ENCODE results near the gene PPP4R2. TPM values are rescaled to one million over a fixed set of nuclear protein-coding genes. Genes with fewer than 3 reads are reported as not detected.

The PPP4R2 gene
- total RNA-seq, 1 experiment from 2014 or later, result 62.7 TPM

GRCh38 chr3:72959336-72959735, 37.3 kb upstream of the PPP4R2 start:
- BruUV-seq (replicated peaks), result no TSS peak
- H3K4me2 ChIP-seq (ENCODE audit: low read length), result no peak overlapping the region
- no peak overlapping the region for H3K4me3 ChIP-seq (ENCODE audit: low read length)
- no peak overlapping the region for H3K27ac ChIP-seq (ENCODE audit: low read length)
- no peaks in the 10 kb centered on the region for H3F3A ChIP-seq (ENCODE audit: low read length, unreplicated experiment)
- POLR2A ChIA-PET (ENCODE audit: unreplicated experiment), result no interaction called here
- intact Hi-C loops (cut with micrococcal nuclease), result no loop called here
- H4K20me1 ChIP-seq (ENCODE audit: low read length), result no peaks in the 10 kb centered on the region
- no peaks in the 10 kb centered on the region for H3K9me2 ChIP-seq (replicated peaks; ENCODE audit: low read length)
- H3K79me2 ChIP-seq (ENCODE audit: low read length), result no peaks in the 10 kb centered on the region
- H3K4me1 ChIP-seq (ENCODE audit: insufficient read depth, low read length), result no peaks in the 10 kb centered on the region
- H3K9me3 ChIP-seq (ENCODE audit: low read length), result no peaks in the 10 kb centered on the region
- CTCF ChIA-PET, result no interaction called here
- ATAC-seq (no peak), DNase-seq (no peak)
- no peaks in the 10 kb centered on the region for H3K27me3 ChIP-seq (ENCODE audit: low read length)
- H3K36me3 ChIP-seq (ENCODE audit: low read depth, low read length), result no peaks in the 10 kb centered on the region
- no peak overlapping the region for H2AFZ ChIP-seq (ENCODE audit: low read length)
- TF ChIP-seq, protein P1, sequence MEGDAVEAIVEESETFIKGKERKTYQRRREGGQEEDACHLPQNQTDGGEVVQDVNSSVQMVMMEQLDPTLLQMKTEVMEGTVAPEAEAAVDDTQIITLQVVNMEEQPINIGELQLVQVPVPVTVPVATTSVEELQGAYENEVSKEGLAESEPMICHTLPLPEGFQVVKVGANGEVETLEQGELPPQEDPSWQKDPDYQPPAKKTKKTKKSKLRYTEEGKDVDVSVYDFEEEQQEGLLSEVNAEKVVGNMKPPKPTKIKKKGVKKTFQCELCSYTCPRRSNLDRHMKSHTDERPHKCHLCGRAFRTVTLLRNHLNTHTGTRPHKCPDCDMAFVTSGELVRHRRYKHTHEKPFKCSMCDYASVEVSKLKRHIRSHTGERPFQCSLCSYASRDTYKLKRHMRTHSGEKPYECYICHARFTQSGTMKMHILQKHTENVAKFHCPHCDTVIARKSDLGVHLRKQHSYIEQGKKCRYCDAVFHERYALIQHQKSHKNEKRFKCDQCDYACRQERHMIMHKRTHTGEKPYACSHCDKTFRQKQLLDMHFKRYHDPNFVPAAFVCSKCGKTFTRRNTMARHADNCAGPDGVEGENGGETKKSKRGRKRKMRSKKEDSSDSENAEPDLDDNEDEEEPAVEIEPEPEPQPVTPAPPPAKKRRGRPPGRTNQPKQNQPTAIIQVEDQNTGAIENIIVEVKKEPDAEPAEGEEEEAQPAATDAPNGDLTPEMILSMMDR (conservative IDR thresholded peaks at IDR 0.05; ENCODE audit: low read depth, low read length), result no peak
- TF ChIP-seq EZH2 (IDR thresholded peaks at IDR 0.05; ENCODE audit: low read length, unreplicated experiment) (no peak), EZH2phosphoT487 (IDR thresholded peaks at IDR 0.05; ENCODE audit: borderline replicate concordance, low read length) (no peak)
- H3K9ac ChIP-seq (ENCODE audit: low read length), result no peak overlapping the region

DNA sequence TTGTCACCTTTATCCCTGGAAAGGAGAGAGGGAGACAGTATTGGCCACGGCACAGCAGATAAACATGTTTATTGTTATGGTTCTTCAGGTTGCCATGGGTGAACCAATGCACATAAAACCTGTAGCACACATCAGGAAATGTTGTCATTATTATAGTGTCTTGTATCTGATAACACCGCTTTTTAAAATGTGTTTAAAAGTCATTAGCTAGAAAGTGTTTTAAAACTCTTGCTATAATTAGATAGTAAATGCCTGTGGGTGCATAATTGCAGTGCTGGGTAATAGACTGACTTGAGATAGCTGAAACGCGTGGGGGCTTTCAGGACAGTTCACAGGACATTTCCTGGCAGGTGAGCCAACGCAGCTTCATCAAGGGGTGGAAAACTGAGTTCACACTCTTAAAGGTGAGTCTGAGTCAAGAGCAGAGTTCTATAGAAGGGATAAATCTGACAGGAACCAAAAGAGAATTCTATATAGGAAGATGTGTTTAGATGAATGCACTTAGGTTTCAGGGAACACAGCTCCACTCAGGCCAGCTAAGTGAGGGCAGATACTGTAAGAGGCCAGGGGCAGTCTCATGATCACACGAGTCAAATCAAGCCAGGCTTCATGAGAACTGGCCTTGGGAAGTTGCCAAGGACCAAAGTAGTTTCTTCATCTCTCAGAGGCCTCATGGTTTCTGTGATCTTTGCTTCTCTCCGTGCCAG, 35.6 kb upstream of the PPP4R2 start:
- no peak overlapping the region for H3K4me3 ChIP-seq (ENCODE audit: low read length)
- CTCF ChIA-PET, result no interaction called here
- no peaks in the 10 kb centered on the region for H3K36me3 ChIP-seq (ENCODE audit: low read depth, low read length)
- H3K4me2 ChIP-seq (ENCODE audit: low read length), result no peak overlapping the region
- intact Hi-C loops (cut with micrococcal nuclease), result no loop called here
- POLR2A ChIA-PET (ENCODE audit: unreplicated experiment), result no interaction called here
- DNase-seq (no peak), ATAC-seq (no peak; the same call in 1 of the 2 replicates)
- TF ChIP-seq EZH2phosphoT487 (IDR thresholded peaks at IDR 0.05; ENCODE audit: borderline replicate concordance, low read length), result no peak
- TF ChIP-seq, protein P1 (conservative IDR thresholded peaks at IDR 0.05; ENCODE audit: low read depth, low read length), result no peak
- TF ChIP-seq EZH2 (IDR thresholded peaks at IDR 0.05; ENCODE audit: low read length, unreplicated experiment), result no peak
- no TSS peak for BruUV-seq (replicated peaks)
- no peaks in the 10 kb centered on the region for H4K20me1 ChIP-seq (ENCODE audit: low read length)
- no peaks in the 10 kb centered on the region for H3K9me3 ChIP-seq (ENCODE audit: low read length)
- H3K4me1 ChIP-seq (ENCODE audit: insufficient read depth, low read length), result no peaks in the 10 kb centered on the region
- no peaks in the 10 kb centered on the region for H3K79me2 ChIP-seq (ENCODE audit: low read length)
- H3K9me2 ChIP-seq (replicated peaks; ENCODE audit: low read length), result no peaks in the 10 kb centered on the region
- no peaks in the 10 kb centered on the region for H3F3A ChIP-seq (ENCODE audit: low read length, unreplicated experiment)
- H3K27me3 ChIP-seq (ENCODE audit: low read length), result no peaks in the 10 kb centered on the region
- no peak overlapping the region for H2AFZ ChIP-seq (ENCODE audit: low read length)
- no peak overlapping the region for H3K27ac ChIP-seq (ENCODE audit: low read length)
- H3K9ac ChIP-seq (ENCODE audit: low read length), result no peak overlapping the region

DNA sequence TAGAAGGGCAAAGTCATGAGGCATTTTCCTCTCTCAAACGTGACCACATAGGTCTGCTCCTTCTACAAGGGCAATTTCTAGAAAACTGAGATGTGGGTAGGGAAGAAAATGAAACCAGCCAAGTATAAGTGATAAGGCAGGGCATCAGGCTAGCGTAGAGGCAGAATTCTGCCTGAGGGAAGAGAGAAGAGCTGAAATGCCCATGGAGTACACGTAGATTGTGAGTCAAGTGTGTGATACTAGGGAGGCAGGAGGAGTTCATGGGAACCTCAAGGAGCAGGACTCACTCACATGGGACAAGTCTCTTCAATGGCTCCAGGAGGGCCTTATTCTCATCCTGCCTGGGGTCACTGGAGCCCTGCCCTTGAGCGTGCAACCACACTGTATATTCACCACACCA, 34.9 kb upstream of the PPP4R2 start:
- H3K9me2 ChIP-seq (replicated peaks; ENCODE audit: low read length), result no peaks in the 10 kb centered on the region
- DNase-seq, result no peak
- no peak overlapping the region for H3K9ac ChIP-seq (ENCODE audit: low read length)
- no peaks in the 10 kb centered on the region for H3F3A ChIP-seq (ENCODE audit: low read length, unreplicated experiment)
- H3K36me3 ChIP-seq (ENCODE audit: low read depth, low read length), result no peaks in the 10 kb centered on the region
- no peak for ATAC-seq
- no peak overlapping the region for H3K4me2 ChIP-seq (ENCODE audit: low read length)
- no peaks in the 10 kb centered on the region for H3K79me2 ChIP-seq (ENCODE audit: low read length)
- ChIA-PET POLR2A (ENCODE audit: unreplicated experiment) (no interaction called here), CTCF (no interaction called here)
- no peaks in the 10 kb centered on the region for H3K27me3 ChIP-seq (ENCODE audit: low read length)
- no TSS peak for BruUV-seq (replicated peaks)
- no peaks in the 10 kb centered on the region for H3K4me1 ChIP-seq (ENCODE audit: insufficient read depth, low read length)
- intact Hi-C loops (cut with micrococcal nuclease), result no loop called here
- TF ChIP-seq EZH2phosphoT487 (IDR thresholded peaks at IDR 0.05; ENCODE audit: borderline replicate concordance, low read length), result no peak
- TF ChIP-seq, protein P1 (conservative IDR thresholded peaks at IDR 0.05; ENCODE audit: low read depth, low read length), result no peak
- TF ChIP-seq EZH2 (IDR thresholded peaks at IDR 0.05; ENCODE audit: low read length, unreplicated experiment), result no peak
- H2AFZ ChIP-seq (ENCODE audit: low read length), result no peak overlapping the region
- no peaks in the 10 kb centered on the region for H3K9me3 ChIP-seq (ENCODE audit: low read length)
- no peak overlapping the region for H3K4me3 ChIP-seq (ENCODE audit: low read length)
- H4K20me1 ChIP-seq (ENCODE audit: low read length), result no peaks in the 10 kb centered on the region
- no peak overlapping the region for H3K27ac ChIP-seq (ENCODE audit: low read length)

Data from PC-3 (cell line).